ENCODE measurements around the gene LINC00237. TPM values are rescaled to one million over a fixed set of nuclear protein-coding genes. Genes with fewer than 3 reads are reported as not detected.

The LINC00237 gene
- total and polyA plus RNA-seq, 7 donors, result not detected

DNA sequence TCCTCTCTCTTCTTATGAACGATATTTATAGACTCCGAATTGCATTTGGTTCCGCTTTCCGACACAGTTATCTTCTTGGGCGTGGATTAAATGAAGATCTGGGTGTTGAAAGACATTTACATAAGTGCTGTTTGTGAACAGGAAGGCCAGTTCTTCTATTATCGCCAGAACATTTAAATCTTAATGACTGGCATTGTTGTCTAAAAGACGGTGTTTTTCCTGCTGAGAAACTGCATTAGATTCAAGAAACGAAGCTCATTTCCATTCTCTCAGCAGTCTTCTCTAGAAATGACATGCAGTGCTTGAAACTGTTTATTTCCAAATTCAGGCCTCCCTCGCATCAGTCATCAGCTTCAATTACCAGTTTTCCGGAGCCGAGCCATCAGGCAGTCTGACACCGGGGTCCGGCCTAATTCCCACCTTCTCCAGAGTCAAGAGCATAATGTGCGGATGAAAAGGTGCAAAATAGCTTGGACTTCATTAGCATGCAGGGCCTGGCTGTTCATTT is 16.0 kb downstream of the LINC00237 start:
- no peak for DNase-seq
- Histone ChIP-seq H3K9me3 (no peaks in the 10 kb centered on the region), H3K4me1 (no peaks in the 10 kb centered on the region), H3K27me3 (peaks cover 0 to 64% (median 16%) of the 10 kb centered on the region in 3 donors), H3K4me3 (no peak overlapping the region), H3K36me3 (no peaks in the 10 kb centered on the region), H3K27ac (no peak overlapping the region)
- WGBS, 2 donors, result 35 to 40% methylated on average over 14 of the region's 14 CpGs
- intact Hi-C loops (cut with DNase I), result no loop called here
- no peak for TF ChIP-seq CTCF (IDR thresholded peaks at IDR 0.05)
- TF ChIP-seq POLR2A (IDR thresholded peaks at IDR 0.05), result no peak
- TF ChIP-seq EP300 (IDR thresholded peaks at IDR 0.05), result no peak

- no peaks in the 10 kb centered on the region for H3K9me3 ChIP-seq
- TF ChIP-seq CTCF (IDR thresholded peaks at IDR 0.05), result no peak
- no peak for TF ChIP-seq EP300 (IDR thresholded peaks at IDR 0.05)
- no peak for TF ChIP-seq POLR2A (IDR thresholded peaks at IDR 0.05)
- no peak for TF ChIP-seq POLR2AphosphoS5 (IDR thresholded peaks at IDR 0.05)
- no peak overlapping the region for H3K27ac ChIP-seq
- DNase-seq, result no peak
- H3K27me3 ChIP-seq, result peaks cover 0 to 70% (median 10%) of the 10 kb centered on the region in 3 donors
- H3K4me3 ChIP-seq, result no peak overlapping the region
- no peaks in the 10 kb centered on the region for H3K4me1 ChIP-seq
- intact Hi-C loops (cut with DNase I), result no loop called here
- WGBS, 2 donors, result 20 to 50% methylated on average over 8 of the region's 8 CpGs
- no peaks in the 10 kb centered on the region for H3K36me3 ChIP-seq
Observed at GRCh38 chr20:21089391-21089790, 16.8 kb downstream of the LINC00237 start.

DNA sequence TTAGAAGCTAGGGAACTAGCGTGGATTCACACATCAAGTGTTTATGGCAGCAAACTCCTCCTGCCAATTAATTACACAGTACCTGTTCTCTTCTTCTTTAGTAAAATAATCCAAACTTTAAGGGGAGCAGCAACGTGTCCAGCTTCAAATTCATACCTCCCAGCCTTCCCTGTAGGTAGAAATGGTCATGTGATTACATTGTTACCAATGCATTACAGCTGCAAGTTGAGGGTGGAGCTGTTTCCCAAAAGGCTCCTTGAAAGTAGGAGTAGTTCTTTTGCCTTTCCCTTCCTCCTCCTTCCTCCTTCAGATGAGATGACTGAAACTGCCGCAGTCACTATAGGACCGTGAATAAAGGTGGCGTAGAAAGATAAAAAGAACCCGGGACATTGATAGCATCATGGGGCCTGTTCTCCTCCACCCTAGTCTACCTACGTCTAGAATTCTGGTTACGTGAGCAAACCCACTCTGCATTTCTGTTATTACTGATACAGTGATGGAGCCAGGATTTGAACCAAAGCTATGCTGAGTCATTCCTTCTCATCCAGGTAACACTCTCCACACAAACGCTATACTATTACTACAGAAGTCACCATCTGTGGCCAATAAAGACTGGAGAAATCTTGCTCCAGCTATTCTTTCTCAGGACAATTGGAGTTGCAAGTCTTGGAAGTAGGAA is 18.2 kb downstream of the LINC00237 start:
- Histone ChIP-seq H3K9me3 (no peaks in the 10 kb centered on the region), H3K27ac (no peak overlapping the region), H3K27me3 (peaks cover 0 to 67% (median 10%) of the 10 kb centered on the region in 3 donors), H3K4me1 (no peaks in the 10 kb centered on the region), H3K4me3 (no peak overlapping the region), H3K36me3 (no peaks in the 10 kb centered on the region)
- DNase-seq, result no peak
- no peak for TF ChIP-seq CTCF (IDR thresholded peaks at IDR 0.05)
- no peak for TF ChIP-seq POLR2A (IDR thresholded peaks at IDR 0.05)
- no peak for TF ChIP-seq EP300 (IDR thresholded peaks at IDR 0.05)
- TF ChIP-seq POLR2AphosphoS5 (IDR thresholded peaks at IDR 0.05), result no peak
- intact Hi-C loops (cut with DNase I), result no loop called here
- WGBS, 2 donors, result 79 to 86% methylated on average over 9 of the region's 9 CpGs

- H3K27me3 ChIP-seq, result peaks cover 0 to 38% (median 0%) of the 10 kb centered on the region in 3 donors
- no peak overlapping the region for H3K27ac ChIP-seq
- no peaks in the 10 kb centered on the region for H3K4me1 ChIP-seq
- TF ChIP-seq POLR2A (IDR thresholded peaks at IDR 0.05) (no peak), POLR2AphosphoS5 (IDR thresholded peaks at IDR 0.05) (no peak), EP300 (IDR thresholded peaks at IDR 0.05) (no peak), CTCF (IDR thresholded peaks at IDR 0.05) (no peak)
- no peaks in the 10 kb centered on the region for H3K9me3 ChIP-seq
- H3K4me3 ChIP-seq, result no peak overlapping the region
- no peaks in the 10 kb centered on the region for H3K36me3 ChIP-seq
- DNase-seq, result no peak
- intact Hi-C loops (cut with DNase I), result no loop called here
- 14 to 29% methylated on average over 2 of the region's 2 CpGs for WGBS, 2 donors
Observed at GRCh38 chr20:21083825-21084325, 22.3 kb downstream of the LINC00237 start.

Data from sigmoid colon (tissue), 7 donors.